Activated CD4-positive, alpha-beta T cell treated with anti-CD3 and anti-CD28 coated beads, Interleukin-2, amount 50 U/mL, for 16 hours (primary cell): ENCODE measurements around the gene NFATC1.

Source experiments
- DNase-seq: peaks from one replicate; pipeline ENCODE4 v3.0.0-alpha.2; 2020

Gene NFATC1

DNA sequence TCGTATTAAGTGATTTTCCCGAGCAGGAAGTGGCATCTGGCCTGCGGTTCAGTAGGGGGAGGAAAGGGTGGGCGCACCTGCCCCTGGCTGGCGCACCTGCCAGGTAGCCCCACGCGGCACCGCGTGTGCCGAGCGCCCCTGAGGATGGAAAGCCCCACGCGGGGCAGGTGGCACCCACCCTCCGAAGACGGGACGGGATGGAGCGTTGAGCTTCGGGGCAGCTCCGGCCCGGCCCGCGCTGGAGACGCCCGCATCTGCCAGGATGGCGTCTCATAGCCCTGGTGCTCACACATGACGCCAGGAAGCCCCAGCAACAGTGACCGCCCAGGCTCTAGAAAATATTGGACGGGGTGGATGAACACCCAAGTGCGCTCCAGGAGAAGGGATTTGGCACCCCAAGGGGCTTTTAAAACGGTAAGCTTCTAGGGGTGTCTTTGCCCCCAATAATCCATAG lies 2.5 kb upstream of the NFATC1 start:
- DNase-seq = no peak

DNA sequence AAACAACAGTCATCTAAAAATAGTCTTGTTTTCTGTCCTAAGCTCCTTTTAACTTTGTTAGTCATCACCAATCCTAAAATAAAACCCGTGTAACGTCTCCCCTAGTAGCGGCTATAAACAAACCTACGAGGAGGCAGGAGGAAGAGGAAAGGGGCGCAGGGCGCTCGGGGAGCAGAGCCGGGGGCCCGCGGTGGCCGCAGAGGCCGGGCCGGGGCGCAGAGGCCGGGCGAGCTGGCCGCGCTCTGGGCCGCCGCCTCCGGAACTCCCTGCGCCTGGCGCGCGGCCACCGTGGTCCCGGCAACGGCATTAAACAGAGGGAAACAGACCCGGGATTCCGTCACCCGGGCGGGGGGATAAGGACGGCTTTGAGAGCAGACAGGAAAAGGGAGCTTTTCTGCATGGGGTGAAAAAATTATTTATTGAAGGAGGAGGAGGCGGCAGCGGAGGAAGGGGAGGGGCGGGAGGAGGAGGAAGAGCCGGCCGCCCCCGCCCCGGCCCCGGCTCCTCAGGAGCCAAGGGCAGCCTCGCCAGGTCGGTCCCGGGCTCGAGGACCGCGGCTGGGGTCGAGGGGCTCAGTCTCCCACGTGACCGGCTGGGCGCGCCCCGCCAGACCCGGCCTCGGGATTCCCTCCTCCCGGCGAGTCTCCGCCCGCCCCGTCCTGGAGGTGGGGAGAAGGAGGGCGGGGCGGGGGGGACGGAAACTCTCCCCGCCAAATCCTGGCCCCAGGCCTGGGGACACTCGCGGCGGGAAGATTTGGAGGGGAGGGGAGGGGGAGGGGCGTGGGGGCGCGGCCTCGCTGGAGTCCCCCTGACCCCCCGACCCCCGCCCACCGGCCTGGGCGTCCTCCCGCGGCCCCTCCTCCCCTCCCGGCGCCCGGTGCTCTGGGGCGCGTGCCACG lies 1.8 kb upstream of the NFATC1 start:
- DNase-seq = no peak

DNA sequence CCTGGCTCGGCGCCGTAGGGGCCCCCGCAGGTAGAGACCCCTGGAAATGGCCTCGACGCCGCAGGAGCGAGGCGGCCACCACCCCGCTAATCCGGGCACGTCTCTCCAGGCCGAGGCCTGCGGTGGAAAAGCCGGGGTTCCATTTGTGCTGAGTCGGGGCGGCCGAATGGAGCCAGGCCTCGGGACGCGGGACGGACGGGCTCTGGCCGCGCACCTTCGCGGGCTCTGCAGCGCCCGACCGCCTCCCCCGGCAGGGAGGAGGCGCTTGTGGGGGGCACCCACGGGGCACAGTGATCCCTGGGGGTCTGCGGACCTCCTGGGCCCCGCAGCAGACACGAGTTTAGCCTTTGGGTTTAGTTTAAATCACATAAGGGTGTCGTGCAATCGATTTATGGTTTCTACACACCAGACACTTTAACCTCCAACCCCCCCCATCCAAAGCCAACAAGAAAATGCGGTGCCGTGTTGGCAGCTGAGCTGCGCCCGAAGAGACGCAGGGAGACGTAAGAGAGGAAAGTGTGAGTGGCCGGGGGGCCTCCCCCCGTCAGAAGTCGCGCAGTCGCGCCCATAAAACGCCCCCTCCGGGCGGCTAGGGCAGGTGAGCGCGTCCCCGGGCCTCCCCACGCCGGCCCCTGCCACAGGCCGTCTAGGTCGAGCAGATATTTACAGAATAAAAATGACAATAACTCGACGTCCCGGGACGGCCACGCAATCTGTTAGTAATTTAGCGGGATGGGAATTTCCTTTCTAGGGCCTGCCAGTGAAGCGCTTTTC lies 1.0 kb upstream of the NFATC1 start:
- peak; percentile 44 for DNase-seq

DNA sequence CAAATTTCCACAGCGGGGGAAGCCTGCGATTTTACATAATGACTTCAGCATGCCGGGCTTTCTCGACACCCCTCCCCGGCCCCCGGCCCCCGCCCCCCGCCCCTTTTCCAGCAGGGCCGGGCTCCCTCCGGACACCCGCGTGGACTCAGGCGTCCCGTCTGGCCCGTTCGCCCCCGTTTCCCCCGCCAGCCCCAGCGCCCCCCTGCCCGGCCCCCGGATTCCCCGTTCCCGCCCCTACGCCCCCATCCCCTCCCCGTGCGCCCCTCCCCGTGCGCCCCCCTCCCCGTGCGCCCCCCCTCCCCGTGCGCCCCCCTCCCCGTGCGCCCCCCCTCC lies 456 bp upstream of the NFATC1 start:
- DNase-seq = no peak

DNA sequence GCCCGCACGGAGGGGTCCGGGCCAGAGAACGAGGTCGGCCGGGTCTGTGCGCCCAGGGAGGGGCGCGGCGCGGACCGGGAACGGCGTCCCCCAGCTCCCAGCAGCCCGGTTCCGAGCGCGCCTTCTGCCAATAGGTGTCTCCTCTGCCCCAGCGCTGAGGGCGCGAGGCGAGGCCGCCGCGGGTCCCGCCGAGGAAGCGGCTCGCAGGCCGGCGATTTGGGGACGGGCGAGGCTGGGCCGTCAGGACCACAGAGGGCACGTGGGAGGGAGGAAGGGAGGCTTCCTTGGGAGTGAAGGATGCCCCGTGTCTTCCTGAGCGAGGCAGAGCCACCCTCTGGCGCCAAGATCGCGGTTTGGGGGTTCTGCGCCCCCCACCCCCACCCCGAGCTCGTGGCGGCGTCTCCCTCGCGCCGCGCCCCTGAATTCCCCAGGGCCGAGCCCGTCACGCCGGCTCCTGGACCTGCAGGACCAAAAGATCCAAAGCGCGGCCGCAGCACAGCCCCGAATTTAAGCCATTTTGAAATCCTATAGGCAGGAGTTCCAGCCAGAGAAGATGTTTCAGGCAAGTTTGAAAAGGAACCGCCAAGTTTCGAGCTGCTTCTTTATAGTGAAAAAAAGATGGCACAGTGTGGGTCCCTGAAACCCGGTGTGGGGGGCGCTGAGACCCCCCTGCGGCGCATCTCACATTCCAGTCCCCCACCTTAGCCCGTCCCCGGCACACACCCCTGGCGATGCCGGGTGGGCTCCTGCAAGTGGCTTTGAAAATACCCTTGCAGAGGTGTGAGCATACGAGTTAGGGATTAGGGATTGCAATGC lies 909 bp downstream of the NFATC1 start:
- peak; percentile 50 for DNase-seq

DNA sequence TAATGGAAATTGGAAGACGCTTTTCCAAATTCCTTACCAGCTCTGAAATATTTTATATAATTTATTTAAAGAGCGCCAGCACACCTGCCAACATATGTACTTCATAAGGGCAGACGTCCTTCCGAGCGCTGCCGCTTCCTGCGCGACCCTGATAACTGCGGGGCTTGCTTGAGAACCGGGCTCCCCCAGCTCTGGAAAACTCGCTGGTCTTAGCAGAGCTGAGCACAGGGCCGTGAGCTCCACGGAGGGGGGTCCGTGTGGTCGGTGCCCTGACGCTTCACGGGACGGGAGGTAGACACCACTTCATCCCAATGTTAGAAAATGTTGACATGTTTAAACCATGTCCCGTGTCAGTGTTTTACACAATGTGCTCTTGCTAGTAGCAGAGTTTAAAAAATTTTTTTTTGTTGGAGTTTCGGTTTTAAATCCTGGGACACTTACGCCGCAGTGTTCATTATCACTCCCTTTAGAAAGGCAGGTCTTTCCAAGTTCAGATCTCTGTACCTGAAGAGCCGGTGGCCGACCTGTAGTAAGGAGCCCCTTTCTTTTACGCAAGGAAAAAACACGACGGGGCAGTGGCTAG lies 1.6 kb downstream of the NFATC1 start:
- DNase-seq = no peak

DNA sequence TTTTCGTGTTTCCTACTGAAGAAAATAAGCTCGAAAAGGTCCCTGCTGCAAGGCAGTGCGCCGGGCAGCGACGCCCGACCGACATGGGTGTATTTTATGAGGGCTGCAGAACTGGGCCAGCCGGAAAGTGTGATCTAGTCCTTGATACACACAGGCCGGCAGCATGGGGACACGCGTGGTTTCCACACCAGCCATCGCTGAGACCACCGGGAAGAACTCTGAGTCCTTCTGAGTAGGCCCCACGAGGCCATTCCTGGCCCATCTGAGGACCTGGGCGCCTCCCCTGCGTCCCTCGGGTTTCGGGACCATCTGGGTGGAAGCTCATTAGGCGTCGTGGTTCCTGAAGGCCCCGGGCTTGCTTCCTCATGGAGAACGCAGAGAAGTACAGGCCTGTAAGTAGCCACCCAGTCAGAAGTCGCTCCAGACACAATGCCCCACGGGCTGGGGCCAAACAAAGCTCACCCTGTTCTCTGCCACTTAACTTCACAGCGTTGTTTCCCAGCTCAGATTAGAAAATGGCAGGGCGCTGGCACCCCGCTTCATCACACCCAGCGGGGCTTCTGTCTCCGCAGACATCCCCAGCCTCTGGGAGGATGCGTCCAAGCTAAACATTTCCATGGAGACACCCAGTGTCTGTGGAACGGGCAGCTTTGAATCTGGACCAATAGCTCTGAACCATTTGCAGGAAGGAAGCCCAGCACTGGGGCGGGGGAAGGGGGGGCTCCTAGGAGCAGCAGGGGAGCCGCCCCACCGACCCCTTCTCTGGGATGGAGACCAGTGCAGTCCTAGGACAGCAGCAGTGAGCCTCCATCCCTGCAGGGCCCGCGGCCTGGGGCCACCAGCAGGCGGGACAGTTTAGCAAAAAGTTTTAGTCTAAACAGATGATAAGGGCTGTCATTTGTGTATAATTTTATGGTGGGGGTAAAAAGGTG lies 2.4 kb downstream of the NFATC1 start:
- no peak for DNase-seq

DNA sequence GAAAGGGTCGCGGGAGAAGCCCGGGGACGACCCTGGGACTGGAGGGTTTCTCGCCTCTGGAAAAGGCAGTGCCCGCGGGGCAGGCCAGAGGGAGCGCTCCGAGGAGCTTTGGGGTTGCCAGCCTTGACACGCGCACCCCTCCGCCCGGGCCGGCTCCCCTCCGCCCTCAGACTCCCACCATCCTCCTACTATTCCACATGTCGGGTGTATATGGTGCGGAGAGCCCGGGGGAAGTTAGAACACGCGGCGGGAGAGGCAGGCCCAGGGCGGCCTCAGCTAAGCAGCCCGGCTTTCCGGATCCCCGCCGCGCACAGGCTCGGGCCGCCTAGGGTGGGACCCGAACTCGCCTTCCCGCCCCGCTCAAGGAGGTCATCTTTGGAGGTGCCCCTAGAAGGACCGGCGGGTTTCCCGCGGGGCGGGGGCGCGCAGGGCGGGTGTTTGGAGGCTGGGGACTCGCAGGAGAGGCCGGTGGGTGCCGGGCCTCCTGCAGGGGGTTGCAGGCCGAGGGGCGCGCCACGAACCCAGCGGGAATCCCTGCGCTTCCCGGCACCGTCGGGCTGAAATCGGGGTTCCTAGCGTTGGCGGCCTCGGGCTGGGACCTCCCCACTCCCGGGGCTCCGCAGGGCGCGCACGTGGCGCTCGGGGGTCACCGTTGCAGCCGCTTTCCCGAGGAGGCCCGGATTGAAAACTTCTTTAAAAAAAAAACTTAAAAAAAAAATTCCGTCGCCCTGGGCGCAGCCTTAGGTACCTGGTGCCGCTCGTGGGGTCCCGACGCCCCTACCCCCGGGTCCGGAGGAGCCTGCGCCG lies 3.7 kb downstream of the NFATC1 start:
- DNase-seq = no peak

DNA sequence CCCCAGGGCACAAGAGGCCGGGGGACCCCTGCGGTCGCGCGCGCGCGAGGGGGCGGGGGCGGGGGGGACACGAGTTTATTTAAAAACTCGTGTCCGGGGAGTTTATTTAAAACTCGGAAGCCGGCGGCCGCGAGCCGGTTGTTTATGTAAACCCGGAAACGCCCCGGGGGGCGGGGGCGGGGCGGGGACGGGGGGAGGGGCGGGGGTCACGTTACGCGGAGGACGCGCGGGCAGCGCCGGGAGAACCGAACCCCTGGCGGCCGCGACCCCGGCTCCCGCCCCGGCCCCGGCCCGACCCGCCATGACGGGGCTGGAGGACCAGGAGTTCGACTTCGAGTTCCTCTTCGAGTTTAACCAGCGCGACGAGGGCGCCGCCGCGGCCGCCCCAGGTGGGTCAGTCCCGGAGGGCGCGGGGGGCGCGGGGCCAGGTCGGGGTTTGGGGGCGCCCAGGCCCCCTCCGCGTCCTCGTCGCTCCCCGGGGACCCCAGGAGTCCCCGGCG lies 4.4 kb downstream of the NFATC1 start:
- peak; percentile 76 for DNase-seq

DNA sequence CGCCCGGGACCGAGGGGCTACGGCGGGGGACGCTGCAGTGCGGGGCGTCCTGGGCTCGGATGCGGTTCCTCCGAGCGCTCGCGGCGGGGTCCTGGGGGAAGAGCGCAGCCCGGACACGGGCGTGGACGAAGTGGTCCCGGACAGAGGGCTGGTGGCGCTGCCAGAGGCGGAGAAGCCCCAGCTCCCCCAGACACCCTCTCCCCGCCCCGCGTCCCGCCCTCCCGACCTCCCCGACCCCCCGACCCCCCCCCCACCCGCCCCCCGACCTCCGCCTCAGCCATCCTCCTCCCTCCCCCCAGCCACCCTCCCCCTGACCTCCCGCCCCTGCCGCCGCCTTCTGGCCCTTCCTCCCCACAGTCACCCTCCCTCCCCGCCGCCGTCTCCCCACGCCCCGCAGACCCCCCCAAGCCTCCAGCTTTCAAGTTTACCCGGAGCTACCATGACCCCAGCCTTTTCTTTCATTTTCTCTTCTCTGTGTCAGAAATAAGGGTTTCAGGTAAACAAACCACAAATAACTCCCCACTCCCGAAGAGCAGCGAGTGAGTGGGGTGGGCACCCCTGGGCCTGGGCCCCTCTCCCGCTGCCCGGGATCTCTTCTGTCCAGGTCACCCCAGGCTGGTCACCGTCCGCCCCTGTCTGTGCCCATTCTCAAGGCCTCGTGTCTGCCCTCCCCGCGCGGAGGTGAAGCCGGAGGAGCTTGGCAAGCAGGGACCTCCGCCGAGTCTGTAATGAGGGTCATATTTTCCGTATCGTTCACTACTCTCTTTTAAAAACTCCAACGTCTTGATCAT lies 5.1 kb downstream of the NFATC1 start:
- DNase-seq = no peak

DNA sequence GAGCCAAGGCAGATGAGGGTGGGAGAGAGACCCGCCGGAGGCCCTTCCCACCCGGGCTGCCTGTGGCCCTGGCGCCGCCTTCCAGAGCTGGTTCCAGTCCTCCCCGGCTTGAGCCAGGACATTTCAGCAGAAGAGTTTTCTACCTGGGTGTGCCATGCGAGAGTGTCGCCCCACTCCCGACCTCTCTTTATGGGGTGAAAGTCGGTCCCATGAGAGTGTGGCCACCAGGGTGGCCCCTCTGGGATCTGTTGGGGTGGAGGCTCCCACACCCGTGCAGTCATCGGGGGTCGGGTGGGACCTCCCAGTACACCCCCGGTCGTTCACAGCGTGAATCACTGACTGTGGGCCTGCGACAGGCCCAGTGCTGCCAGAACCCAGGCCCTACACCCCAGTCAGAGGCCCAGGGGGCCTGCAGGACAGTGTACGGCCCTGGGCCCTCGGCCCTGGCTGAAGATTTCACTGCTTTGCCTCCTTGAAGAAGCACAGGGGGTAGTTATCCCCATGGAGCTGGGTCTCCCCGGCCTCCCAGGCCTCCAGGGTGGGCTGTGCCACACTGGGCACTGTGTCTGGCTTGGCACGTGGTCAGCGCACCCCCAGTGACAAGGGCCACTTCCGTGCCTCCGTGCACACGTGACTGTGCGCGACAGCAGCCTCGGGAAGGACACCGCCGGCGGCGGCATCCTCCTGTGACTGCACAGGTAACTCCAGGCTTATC lies 5.9 kb downstream of the NFATC1 start:
- DNase-seq = no peak

DNA sequence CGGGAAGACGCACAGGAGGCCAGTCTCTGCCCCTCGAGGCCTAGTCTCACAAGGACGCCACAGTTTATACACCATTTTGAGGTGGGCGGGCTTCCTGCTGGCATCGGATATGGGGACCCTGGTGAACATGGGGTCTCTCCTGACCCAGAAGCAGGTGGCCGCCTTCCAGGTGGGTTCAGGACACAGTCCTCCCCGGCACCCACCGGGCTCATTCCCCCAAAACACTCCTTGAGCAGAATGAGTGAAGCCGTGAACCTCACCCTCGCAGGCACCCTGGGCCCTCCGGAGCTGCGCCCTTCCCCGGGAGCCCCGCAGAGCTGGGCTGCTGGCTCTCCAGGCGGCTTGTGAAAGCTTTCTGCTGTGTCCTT lies 6.5 kb downstream of the NFATC1 start:
- no peak for DNase-seq

DNA sequence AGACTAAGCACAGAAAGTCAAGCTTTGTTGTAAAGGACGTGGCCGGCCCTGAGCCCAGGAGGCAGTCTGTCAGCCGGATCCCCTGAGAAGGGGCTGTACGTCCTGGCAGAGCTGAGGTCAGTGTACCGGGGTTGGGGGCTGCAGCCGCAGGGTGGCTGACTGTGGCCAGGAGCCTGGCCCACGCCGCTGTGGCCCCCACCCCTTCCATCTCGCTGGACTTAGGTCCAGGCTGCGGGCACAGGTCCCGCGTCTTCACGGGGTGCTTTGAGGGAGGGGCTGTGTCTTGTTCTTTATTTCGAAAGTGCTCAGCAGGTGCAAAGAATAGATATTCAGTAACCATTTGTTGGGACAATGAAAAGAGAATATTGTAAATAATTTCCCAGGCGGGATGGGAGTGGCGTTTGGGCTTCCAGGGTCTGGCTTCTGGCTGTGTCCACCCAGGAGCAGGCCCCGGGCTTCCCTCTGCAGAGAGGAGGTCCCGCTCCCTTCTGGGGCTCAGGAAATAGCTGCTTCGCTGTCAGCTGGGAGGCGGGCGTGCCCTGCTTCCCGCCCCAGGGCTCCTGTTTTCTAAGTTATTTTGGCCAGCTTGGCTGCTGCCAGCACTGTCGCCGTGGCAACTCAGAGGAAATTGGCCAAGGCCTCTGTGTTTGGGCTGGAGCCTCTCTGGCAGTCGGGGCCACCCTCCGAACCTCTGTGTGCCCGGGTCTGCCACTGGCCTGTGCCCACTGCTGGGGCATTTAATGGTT lies 7.4 kb downstream of the NFATC1 start:
- DNase-seq = no peak

DNA sequence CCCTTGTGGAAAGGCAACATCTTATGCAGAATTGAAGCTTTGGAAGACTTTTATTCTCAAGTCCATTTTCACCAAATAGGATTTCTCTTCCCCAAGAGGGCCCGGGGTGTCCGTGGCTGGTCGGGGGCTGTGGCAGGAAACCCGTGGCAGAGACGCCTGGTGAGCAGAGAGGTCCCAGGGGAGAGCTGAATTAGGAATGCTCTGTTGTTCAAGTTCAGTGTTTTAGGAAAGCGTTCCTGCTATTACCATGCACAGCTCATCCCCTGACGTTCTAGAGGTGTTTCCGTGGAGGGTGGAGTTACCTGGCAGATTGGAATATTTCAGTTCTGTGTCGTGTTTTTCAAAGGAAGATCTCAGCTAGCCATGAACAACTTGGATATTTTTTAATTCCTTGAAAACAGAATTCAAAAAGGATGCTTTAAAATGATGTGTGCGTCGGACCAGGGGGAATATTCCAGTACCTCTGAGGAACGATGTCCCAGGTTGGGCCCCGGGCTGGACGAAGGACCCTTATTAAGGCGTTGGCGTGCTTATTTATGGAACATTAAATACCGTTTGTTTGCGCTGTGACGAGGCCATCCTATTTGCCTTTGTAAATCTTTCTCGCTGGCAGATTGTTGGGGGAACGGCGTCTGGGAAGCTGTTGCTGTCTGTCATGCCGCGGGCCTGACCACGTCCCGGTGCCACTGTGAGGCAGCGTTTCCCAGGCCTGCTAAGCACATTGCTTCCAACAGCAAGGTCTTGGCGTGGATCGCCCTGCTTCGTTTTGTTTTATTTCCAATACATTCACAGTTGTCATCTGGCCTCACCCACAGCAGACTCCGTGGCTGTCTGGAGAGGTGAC lies 8.2 kb downstream of the NFATC1 start:
- DNase-seq = no peak

DNA sequence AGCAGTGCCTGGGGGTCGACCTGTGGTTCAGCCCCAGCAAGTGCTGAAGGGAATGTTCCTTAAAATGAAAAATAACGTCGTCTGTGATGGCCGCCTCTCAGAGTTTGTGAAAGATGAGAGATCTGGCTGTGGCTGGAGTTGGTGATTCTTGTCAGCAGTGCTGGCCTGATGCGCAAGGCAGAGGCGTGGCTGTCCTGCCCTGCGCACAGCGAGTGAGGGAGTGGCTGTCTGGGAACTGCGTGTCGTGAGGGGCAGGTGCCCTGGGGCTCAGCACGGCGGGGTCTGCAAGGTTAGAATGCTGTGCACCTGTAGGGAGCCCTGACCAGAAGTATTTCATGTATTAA lies 8.8 kb downstream of the NFATC1 start:
- DNase-seq = no peak

DNA sequence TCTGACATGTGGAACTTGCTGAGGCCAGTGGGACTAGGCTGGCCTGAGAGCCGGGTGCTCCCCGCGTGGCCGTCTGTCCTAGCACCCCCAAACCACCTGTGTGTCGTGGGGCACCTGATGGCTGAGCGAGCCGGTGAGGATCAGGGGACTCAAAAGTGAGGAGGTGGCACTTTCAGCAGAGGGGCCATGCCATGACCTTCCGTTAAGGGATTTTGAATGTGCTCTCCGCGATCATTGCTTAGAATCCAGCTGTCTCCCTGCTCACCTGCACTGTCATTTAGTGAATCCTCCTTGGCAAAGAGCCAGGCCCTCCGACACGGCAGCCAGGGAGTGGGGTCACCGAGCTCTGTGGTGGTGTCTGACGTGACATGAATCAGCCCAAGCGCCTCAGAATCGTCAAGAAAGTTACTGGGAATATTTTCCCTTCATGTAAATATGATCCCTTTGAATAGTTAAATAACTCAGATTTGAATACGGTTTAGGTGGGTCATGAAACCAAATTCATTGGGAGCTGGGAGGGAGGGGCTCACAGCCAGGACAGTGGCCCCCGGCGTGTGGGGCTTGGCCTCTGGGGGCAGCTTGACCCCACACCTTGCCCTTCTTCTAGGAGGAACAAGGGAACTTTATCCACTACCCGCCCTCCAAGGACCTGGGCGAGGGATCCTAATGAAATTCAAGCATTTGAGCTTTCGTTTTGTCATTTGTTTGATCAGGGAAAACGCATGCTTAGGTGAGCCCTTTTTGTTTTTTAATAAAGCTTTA lies 9.5 kb downstream of the NFATC1 start:
- DNase-seq = peak; percentile 54
